H9 (cell line): Measurements from ENCODE around the gene TNIP3. TPM values are rescaled to one million over a fixed set of nuclear protein-coding genes. Genes with fewer than 3 reads are reported as not detected.

Source experiments
- DNase-seq: peaks from one replicate; pipeline ENCODE4 v3.0.0-alpha.2; 2017
- H2AFZ ChIP-seq: one replicate; pipeline ENCODE4 v1.6.1; 2013; ENCODE audit warnings: mild to moderate bottlenecking, low read length, control low read depth, moderate library complexity
- H2AK5ac ChIP-seq: 2 replicates; pipeline ENCODE4 v1.6.1; 2013; ENCODE audit warnings: low read length, control low read depth, mixed read lengths; ENCODE audit not compliant: insufficient read length
- H2BK120ac ChIP-seq: one replicate; pipeline ENCODE4 v1.6.1; 2013; ENCODE audit warnings: low read depth, mild to moderate bottlenecking, low read length, control low read depth, inconsistent platforms; ENCODE audit not compliant: poor library complexity, severe bottlenecking
- H2BK12ac ChIP-seq: 2 replicates; pipeline ENCODE4 v1.6.1; 2013; ENCODE audit warnings: low read length, control low read depth, mixed read lengths, low read depth; ENCODE audit not compliant: insufficient read length
- H2BK15ac ChIP-seq: 2 replicates; pipeline ENCODE4 v1.6.1; 2013; ENCODE audit warnings: low read depth, low read length, control low read depth
- H2BK20ac ChIP-seq: one replicate; pipeline ENCODE4 v1.6.1; 2013; ENCODE audit warnings: low read depth, mild to moderate bottlenecking, low read length, control low read depth, inconsistent platforms; ENCODE audit not compliant: poor library complexity, severe bottlenecking
- H2BK5ac ChIP-seq: 2 replicates; pipeline ENCODE4 v1.6.1; 2013; ENCODE audit warnings: low read length, control low read depth, mixed read lengths; ENCODE audit not compliant: insufficient read length
- H3K14ac ChIP-seq: 2 replicates; pipeline ENCODE4 v1.6.1; 2013; ENCODE audit warnings: low read length, control low read depth; ENCODE audit not compliant: insufficient read depth
- H3K18ac ChIP-seq: 2 replicates; pipeline ENCODE4 v1.6.1; 2013; ENCODE audit warnings: low read depth, mild to moderate bottlenecking, mixed read lengths, low read length, control low read depth; ENCODE audit not compliant: insufficient read length
- H3K23ac ChIP-seq: 2 replicates; pipeline ENCODE4 v1.6.1; 2013; ENCODE audit warnings: low read length, control low read depth, mixed read lengths, low read depth; ENCODE audit not compliant: insufficient read length
- H3K23me2 ChIP-seq: 2 replicates; pipeline ENCODE4 v1.6.1; 2013; ENCODE audit warnings: low read depth, mild to moderate bottlenecking, mixed read lengths, low read length, control low read depth; ENCODE audit not compliant: insufficient read length, poor library complexity, severe bottlenecking
- H3K27ac ChIP-seq: 2 replicates; pipeline ENCODE4 v1.5.1; 2013; ENCODE audit warnings: low read length, control low read depth, mixed read lengths, low read depth; ENCODE audit not compliant: insufficient read length
- H3K27me3 ChIP-seq: 2 replicates; pipeline ENCODE4 v1.6.1; 2013; ENCODE audit warnings: low read length, control low read depth, inconsistent platforms; ENCODE audit not compliant: insufficient read depth
- H3K4ac ChIP-seq: 2 replicates; pipeline ENCODE4 v1.6.1; 2013; ENCODE audit warnings: low read depth, mild to moderate bottlenecking, control low read depth, inconsistent platforms, low read length, moderate library complexity
- H3K4me1 ChIP-seq: 2 replicates; pipeline ENCODE4 v1.6.1; 2013; ENCODE audit warnings: low read length, control low read depth, inconsistent platforms; ENCODE audit not compliant: insufficient read depth
- H3K4me2 ChIP-seq: 2 replicates; pipeline ENCODE4 v1.6.1; 2013; ENCODE audit warnings: low read length, control low read depth, mixed read lengths; ENCODE audit not compliant: insufficient read length, insufficient read depth
- H3K56ac ChIP-seq: 2 replicates; pipeline ENCODE4 v1.6.1; 2013; ENCODE audit warnings: low read depth, mild to moderate bottlenecking, mixed read lengths, low read length, control low read depth; ENCODE audit not compliant: insufficient read length
- H3K79me1 ChIP-seq: 2 replicates; pipeline ENCODE4 v1.6.1; 2013; ENCODE audit warnings: low read depth, mild to moderate bottlenecking, moderate library complexity, low read length, control low read depth, inconsistent platforms; ENCODE audit not compliant: insufficient read depth, poor library complexity, severe bottlenecking
- H3K79me2 ChIP-seq: 2 replicates; pipeline ENCODE4 v1.6.1; 2013; ENCODE audit warnings: low read length, control low read depth, inconsistent platforms; ENCODE audit not compliant: insufficient read depth
- H3K9ac ChIP-seq: 2 replicates; pipeline ENCODE4 v1.6.1; 2013; ENCODE audit warnings: low read length, control low read depth, mixed read lengths; ENCODE audit not compliant: insufficient read length; ENCODE audit errors: extremely low read depth
- H3K9me3 ChIP-seq: one replicate; pipeline ENCODE4 v1.6.1; 2013; ENCODE audit warnings: low read depth, low read length, inconsistent platforms; ENCODE audit not compliant: control insufficient read depth
- H3T11ph ChIP-seq: one replicate; pipeline ENCODE4 v1.6.1; 2013; ENCODE audit warnings: mild to moderate bottlenecking, low read length, control low read depth, inconsistent platforms
- H4K20me1 ChIP-seq: one replicate; pipeline ENCODE4 v1.6.1; 2013; ENCODE audit not compliant: control insufficient read depth, insufficient read length, insufficient read depth
- H4K5ac ChIP-seq: 2 replicates; pipeline ENCODE4 v1.6.1; 2013; ENCODE audit warnings: low read depth, mild to moderate bottlenecking, mixed read lengths, low read length, control low read depth; ENCODE audit not compliant: insufficient read length
- H4K8ac ChIP-seq: replicated peaks from 2 replicates; pipeline ENCODE4 v1.6.1; 2013; ENCODE audit warnings: low read length, control low read depth, mixed read lengths, low read depth; ENCODE audit not compliant: insufficient read length
- H4K91ac ChIP-seq: 2 replicates; pipeline ENCODE4 v1.6.1; 2013; ENCODE audit warnings: low read depth, mild to moderate bottlenecking, moderate library complexity, mixed read lengths, low read length, control low read depth; ENCODE audit not compliant: insufficient read length
- H3K27ac Mint-ChIP-seq, 3 experiments: 2 replicates in 2 of 3; 3 replicates in 1 of 3; pipeline ENCODE4 v1.8.0; 2020 to 2021; ENCODE audit warnings: mixed read lengths in 3 of 3, mild to moderate bottlenecking in 1 of 3, moderate library complexity in 1 of 3
- H3K27me3 Mint-ChIP-seq: 2 replicates; pipeline ENCODE4 v1.8.0; 2021; ENCODE audit warnings: low read depth, mild to moderate bottlenecking, moderate library complexity, mixed read lengths
- H3K36me3 Mint-ChIP-seq, 3 experiments: 2 replicates in 2 of 3; 3 replicates in 1 of 3; pipeline ENCODE4 v1.8.0; 2020 to 2021; ENCODE audit warnings: low read depth in 3 of 3, mixed read lengths in 3 of 3; ENCODE audit not compliant: insufficient read depth in 1 of 3
- H3K4me1 Mint-ChIP-seq, 2 experiments: 2 replicates each; pipeline ENCODE4 v1.8.0; 2020; ENCODE audit warnings: mixed read lengths in 2 of 2
- H3K4me3 Mint-ChIP-seq, 2 experiments: 2 replicates in 1 of 2; 3 replicates in 1 of 2; pipeline ENCODE4 v1.8.0; 2020 to 2021; ENCODE audit warnings: mild to moderate bottlenecking in 2 of 2, mixed read lengths in 2 of 2, moderate library complexity in 1 of 2
- H3K9me3 Mint-ChIP-seq, 2 experiments: 2 replicates in 1 of 2; 3 replicates in 1 of 2; pipeline ENCODE4 v1.8.0; 2020; ENCODE audit warnings: mild to moderate bottlenecking in 2 of 2, mixed read lengths in 2 of 2, moderate library complexity in 1 of 2
- CTCF ChIP-seq: fragments of 200-600 bp; sonication (generic); conservative IDR thresholded peaks from 3 replicates; pipeline ENCODE4 v1.8.0; 2021; ENCODE audit warnings: antibody characterized with exemption, mild to moderate bottlenecking
- WGBS: extraction: QIAGEN DNeasy Blood & Tissue Kit; methylation state at CpG from one replicate; pipeline ENCODE4 v1.1.7; 2013; ENCODE audit warnings: missing lambda C conversion rate, low lambda C conversion rate, mixed read lengths; ENCODE audit not compliant: insufficient read length; ENCODE audit errors: extremely low coverage; 5-methylcytosine and 5-hydroxymethylcytosine counted together
- total RNA-seq: library from RNA; stranded (reverse); gene quantifications from 2 replicates; pipeline ENCODE4 v1.2.1, GENCODE V29; 2021

Gene TNIP3
- total RNA-seq, 1 experiment from 2014 or later: not detected

- Mint-ChIP-seq H3K27me3 (no peaks in the 10 kb centered on the region), H3K4me3 (no peak overlapping the region), H3K36me3 (no peaks in the 10 kb centered on the region), H3K4me1 (no peaks in the 10 kb centered on the region), H3K9me3 (no peaks in the 10 kb centered on the region), H3K27ac (no peak overlapping the region)
- Histone ChIP-seq H3K79me1 (no peaks in the 10 kb centered on the region), H3K9ac (no peak overlapping the region), H2AK5ac (no peak overlapping the region), H3K4me1 (no peaks in the 10 kb centered on the region), H3K14ac (no peak overlapping the region), H2BK5ac (no peak overlapping the region), H3K27me3 (no peaks in the 10 kb centered on the region), H2BK20ac (no peak overlapping the region), H3K4me2 (no peak overlapping the region), H3T11ph (no peak overlapping the region), H4K5ac (no peak overlapping the region), H2BK12ac (no peak overlapping the region), H3K79me2 (no peaks in the 10 kb centered on the region), H3K4ac (no peak overlapping the region), H3K18ac (no peak overlapping the region), H3K9me3 (no peaks in the 10 kb centered on the region), H2AFZ (no peak overlapping the region), H3K56ac (no peak overlapping the region), H3K23me2 (no peaks in the 10 kb centered on the region), H3K23ac (no peak overlapping the region), H4K91ac (no peak overlapping the region), H2BK15ac (no peak overlapping the region), H4K8ac (no peak overlapping the region), H2BK120ac (no peak overlapping the region), H3K27ac (no peak overlapping the region), H4K20me1 (no peaks in the 10 kb centered on the region)
- DNase-seq: no peak
- peak; percentile 75 for TF ChIP-seq CTCF
- no CpG with 5 or more reads among the region's 2 CpGs for WGBS
Measured at GRCh38 chr4:121096629-121097028, 67.5 kb downstream of the TNIP3 start.
